CD4-positive, alpha-beta memory T cell (primary cell): ENCODE measurements around the gene FIBP. TPM values are rescaled to one million over a fixed set of nuclear protein-coding genes. Genes with fewer than 3 reads are reported as not detected.

Experiments used
- CTCF ChIA-PET: fragments of 350-600 bp; sonication (Branson Sonifier 250); formaldehyde crosslinking; loops from one replicate; lab custom pipeline; 2021; ENCODE audit warnings: inconsistent platforms; ENCODE audit not compliant: partially characterized antibody; lab: Charles Lee
- POLR2A ChIA-PET: fragments of 350-600 bp; sonication (Branson Sonifier 250); formaldehyde crosslinking; loops from one replicate; lab custom pipeline; 2021; ENCODE audit not compliant: partially characterized antibody; lab: Charles Lee
- DNase-seq, 5 donors: peaks; one replicate each; pipeline versions ENCODE4 v3.0.0 to v3.0.0-alpha.2; 2020 to 2022; ENCODE audit warnings: mixed read lengths in 1 of 5
- H3K27ac ChIP-seq: one replicate; pipeline ENCODE4 v1.7.0; 2013; ENCODE audit warnings: low read depth, low read length
- H3K27me3 ChIP-seq: 2 replicates; pipeline ENCODE4 v1.7.0; 2013; ENCODE audit warnings: mild to moderate bottlenecking, low read length, moderate library complexity; ENCODE audit not compliant: insufficient read depth
- H3K36me3 ChIP-seq: 2 replicates; pipeline ENCODE4 v1.7.0; 2013; ENCODE audit warnings: mild to moderate bottlenecking, low read length, moderate library complexity; ENCODE audit not compliant: insufficient read depth
- H3K4me1 ChIP-seq: 2 replicates; pipeline ENCODE4 v1.7.0; 2013; ENCODE audit warnings: mild to moderate bottlenecking, low read length, moderate library complexity; ENCODE audit not compliant: insufficient read depth
- H3K4me3 ChIP-seq, 2 donors: one replicate each; pipeline ENCODE4 v1.7.0; 2013; ENCODE audit warnings: low read length in 2 of 2, mild to moderate bottlenecking in 1 of 2
- H3K9me3 ChIP-seq, 2 donors: one replicate each; pipeline ENCODE4 v1.7.0; 2013; ENCODE audit warnings: low read length in 2 of 2, control low read depth in 1 of 2; ENCODE audit not compliant: control insufficient read depth in 1 of 2
- H3K27ac Mint-ChIP-seq, 7 donors: one replicate each; pipeline ENCODE4 v1.8.0; 2020 to 2021; ENCODE audit warnings: mixed read lengths in 7 of 7, mild to moderate bottlenecking in 6 of 7, inconsistent platforms in 3 of 7, moderate library complexity in 3 of 7
- H3K27me3 Mint-ChIP-seq, 2 donors: one replicate each; pipeline ENCODE4 v1.8.0; 2020 to 2021; ENCODE audit warnings: mixed read lengths in 2 of 2
- H3K36me3 Mint-ChIP-seq, 2 donors: one replicate each; pipeline ENCODE4 v1.8.0; 2020 to 2021; ENCODE audit warnings: mixed read lengths in 2 of 2, inconsistent platforms in 1 of 2, mild to moderate bottlenecking in 1 of 2
- H3K4me1 Mint-ChIP-seq, 4 donors: one replicate each; pipeline ENCODE4 v1.8.0; 2020 to 2021; ENCODE audit warnings: mixed read lengths in 4 of 4, mild to moderate bottlenecking in 1 of 4
- H3K4me3 Mint-ChIP-seq, 8 donors: one replicate each; pipeline ENCODE4 v1.8.0; 2020 to 2021; ENCODE audit warnings: mixed read lengths in 8 of 8, mild to moderate bottlenecking in 7 of 8, moderate library complexity in 6 of 8, inconsistent platforms in 3 of 8
- H3K9me3 Mint-ChIP-seq, 8 donors: one replicate each; pipeline ENCODE4 v1.8.0; 2020 to 2021; ENCODE audit warnings: mixed read lengths in 8 of 8, mild to moderate bottlenecking in 5 of 8, inconsistent platforms in 3 of 8, moderate library complexity in 1 of 8
- intact Hi-C: fragments of 100-400 bp; cut with micrococcal nuclease; formaldehyde crosslinking; loops from one replicate; pipeline ENCODE4 v1.15.1; 2023
- polyA plus RNA-seq, 2 donors: library from polyadenylated mRNA; unstranded; fragments of 300-500 nt; fragmentation: Illumina TruSeq; gene quantifications; one replicate each; pipeline ENCODE4 v1.2.3, GENCODE V29; 2021
- total RNA-seq, 2 experiments: library from RNA; stranded (reverse); gene quantifications; one replicate each; pipeline ENCODE4 v1.2.3, GENCODE V29; 2021

FIBP gene
- total and polyA plus RNA-seq, 4 experiments from 2014 or later = 39.9 to 99.0 (median 60.7) TPM

- Histone ChIP-seq H3K36me3 (peaks cover 12% of the 10 kb centered on the region), H3K4me3 (peak overlapping the region; percentile 79 to 83), H3K4me1 (peaks cover 51% of the 10 kb centered on the region), H3K9me3 (no peaks in the 10 kb centered on the region), H3K27ac (peak overlapping the region; percentile 86), H3K27me3 (no peaks in the 10 kb centered on the region)
- ChIA-PET POLR2A (interaction anchor here (0.7 to 17.4 kb wide), 12 partner anchors 10 to 171 kb away, joined by 3 to 435 read pairs (median 26); partner anchors contain the start of genes BANF1, C11orf68, CFL1 and DRAP1), CTCF (interaction anchor here (0.9 to 15.3 kb wide), 26 partner anchors 11 to 443 kb away, joined by 3 to 281 read pairs (median 4); partner anchors contain the start of genes BANF1, C11orf68, CFL1 and EIF1AD)
- H3K4me3 Mint-ChIP-seq = peak overlapping the region; percentile 86 to 97 (median 91)
- H3K27me3 Mint-ChIP-seq = no peaks in the 10 kb centered on the region
- intact Hi-C loops = no loop called here
- peaks cover 4 to 40% of the 10 kb centered on the region in 2 donors for H3K36me3 Mint-ChIP-seq
- H3K27ac Mint-ChIP-seq = peak overlapping the region; percentile 95 to 100 (median 99)
- no peak for DNase-seq
- H3K4me1 Mint-ChIP-seq = peaks cover 26 to 64% (median 45%) of the 10 kb centered on the region in 4 donors
- peaks cover 0 to 1% (median 0%) of the 10 kb centered on the region in 8 donors for H3K9me3 Mint-ChIP-seq
These were observed 1.2 kb downstream of the FIBP start for GRCh38 chr11:65886826-65887722.

GRCh38 chr11:65885808-65886536 is 2.3 kb downstream of the FIBP start:
- DNase-seq = no peak
- POLR2A ChIA-PET = interaction anchor here (0.7 to 17.4 kb wide), 10 partner anchors 15 to 136 kb away, joined by 3 to 435 read pairs (median 6); partner anchors contain the start of genes BANF1, C11orf68, CFL1 and DRAP1
- peaks cover 0 to 1% (median 0%) of the 10 kb centered on the region in 8 donors for H3K9me3 Mint-ChIP-seq

GRCh38 chr11:65885231-65885630 is 3.0 kb downstream of the FIBP start:
- intact Hi-C loops = no loop called here
- peaks cover 54% of the 10 kb centered on the region for H3K4me1 ChIP-seq

More at GRCh38 chr11:65885808-65886536, 2.3 kb downstream of the FIBP start:
- H3K36me3 Mint-ChIP-seq = peaks cover 4 to 42% of the 10 kb centered on the region in 2 donors
- peaks cover 12% of the 10 kb centered on the region for H3K36me3 ChIP-seq
- H3K9me3 ChIP-seq = no peaks in the 10 kb centered on the region
- no peaks in the 10 kb centered on the region for H3K27me3 ChIP-seq
- H3K27me3 Mint-ChIP-seq = no peaks in the 10 kb centered on the region
- H3K27ac ChIP-seq = no peak overlapping the region
- peaks cover 24 to 69% (median 43%) of the 10 kb centered on the region in 4 donors for H3K4me1 Mint-ChIP-seq
- peaks cover 47% of the 10 kb centered on the region for H3K4me1 ChIP-seq
- CTCF ChIA-PET = interaction anchor here (0.6 to 15.3 kb wide), 36 partner anchors 10 to 271 kb away, joined by 3 to 281 read pairs (median 8); partner anchors contain the start of genes BANF1, C11orf68, CFL1 and FOSL1
- intact Hi-C loops = no loop called here
- peak overlapping the region in 3 of 8 donors; percentile 7 to 23 (median 17) for H3K4me3 Mint-ChIP-seq
- peak overlapping the region in 4 of 7 donors; percentile 57 to 99 (median 86) for H3K27ac Mint-ChIP-seq
- H3K4me3 ChIP-seq = no peak overlapping the region

GRCh38 chr11:65884716-65885092 is 3.6 kb downstream of the FIBP start:
- H3K4me3 Mint-ChIP-seq = peak overlapping the region in 4 of 8 donors; percentile 13 to 81 (median 56)
- Histone ChIP-seq H3K4me3 (no peak overlapping the region), H3K27me3 (no peaks in the 10 kb centered on the region), H3K27ac (no peak overlapping the region), H3K36me3 (peaks cover 12% of the 10 kb centered on the region), H3K9me3 (no peaks in the 10 kb centered on the region), H3K4me1 (peaks cover 54% of the 10 kb centered on the region)
- H3K36me3 Mint-ChIP-seq = peaks cover 4 to 39% of the 10 kb centered on the region in 2 donors
- ChIA-PET POLR2A (interaction anchor here (0.7 to 17.4 kb wide), 18 partner anchors 9 to 175 kb away, joined by 3 to 435 read pairs (median 6); partner anchors contain the start of genes BANF1, C11orf68, CFL1 and DRAP1), CTCF (interaction anchor here (0.8 to 15.3 kb wide), 52 partner anchors 9 to 272 kb away, joined by 3 to 281 read pairs (median 6); partner anchors contain the start of genes AP5B1, BANF1, C11orf68 and CFL1)
- DNase-seq = peak; percentile 78 to 83 (median 80)
- intact Hi-C loops = loop anchor here (1.0 kb wide), 2 partner anchors 24 to 105 kb away; partner anchors contain the start of gene MUS81
- peaks cover 26 to 71% (median 43%) of the 10 kb centered on the region in 4 donors for H3K4me1 Mint-ChIP-seq
- H3K27ac Mint-ChIP-seq = peak overlapping the region; percentile 64 to 92 (median 88)
- H3K27me3 Mint-ChIP-seq = no peaks in the 10 kb centered on the region
- peaks cover 0 to 1% (median 0%) of the 10 kb centered on the region in 8 donors for H3K9me3 Mint-ChIP-seq

More at GRCh38 chr11:65885231-65885630, 3.0 kb downstream of the FIBP start:
- Mint-ChIP-seq H3K27me3 (no peaks in the 10 kb centered on the region), H3K4me1 (peaks cover 30 to 71% (median 47%) of the 10 kb centered on the region in 4 donors), H3K36me3 (peaks cover 4 to 40% of the 10 kb centered on the region in 2 donors), H3K9me3 (peaks cover 0 to 1% (median 0%) of the 10 kb centered on the region in 8 donors), H3K27ac (peak overlapping the region in 5 of 7 donors; percentile 60 to 92 (median 62)), H3K4me3 (no peak overlapping the region)
- Histone ChIP-seq H3K4me3 (no peak overlapping the region), H3K27ac (no peak overlapping the region), H3K27me3 (no peaks in the 10 kb centered on the region), H3K9me3 (no peaks in the 10 kb centered on the region), H3K36me3 (peaks cover 12% of the 10 kb centered on the region)
- ChIA-PET CTCF (interaction anchor here (0.8 to 15.3 kb wide), 48 partner anchors 9 to 273 kb away, joined by 3 to 281 read pairs (median 7); partner anchors contain the start of genes AP5B1, BANF1, C11orf68 and CFL1), POLR2A (interaction anchor here (0.7 to 17.4 kb wide), 17 partner anchors 12 to 175 kb away, joined by 3 to 435 read pairs (median 5); partner anchors contain the start of genes BANF1, C11orf68, CFL1 and DRAP1)
- DNase-seq = no peak

GRCh38 chr11:65883786-65884715 is 4.2 kb downstream of the FIBP start:
- peaks cover 0 to under 1% (median 0%) of the 10 kb centered on the region in 8 donors for H3K9me3 Mint-ChIP-seq
- no peaks in the 10 kb centered on the region for H3K27me3 Mint-ChIP-seq
- Histone ChIP-seq H3K36me3 (peaks cover 12% of the 10 kb centered on the region), H3K4me1 (peaks cover 54% of the 10 kb centered on the region), H3K27me3 (no peaks in the 10 kb centered on the region), H3K27ac (no peak overlapping the region), H3K9me3 (no peaks in the 10 kb centered on the region), H3K4me3 (no peak overlapping the region)
- no peak for DNase-seq
- H3K36me3 Mint-ChIP-seq = peaks cover 4 to 38% of the 10 kb centered on the region in 2 donors
- peaks cover 23 to 71% (median 40%) of the 10 kb centered on the region in 4 donors for H3K4me1 Mint-ChIP-seq
- H3K4me3 Mint-ChIP-seq = peak overlapping the region in 2 of 8 donors; percentile 9 to 81
- CTCF ChIA-PET = interaction anchor here (0.8 to 15.3 kb wide), 49 partner anchors 8 to 272 kb away, joined by 3 to 281 read pairs (median 6); partner anchors contain the start of genes AP5B1, BANF1, C11orf68 and CFL1
- intact Hi-C loops = loop anchor here (1.0 kb wide), 2 partner anchors 24 to 105 kb away; partner anchors contain the start of gene MUS81
- H3K27ac Mint-ChIP-seq = peak overlapping the region; percentile 64 to 92 (median 88)
- POLR2A ChIA-PET = interaction anchor here (0.7 to 17.4 kb wide), 16 partner anchors 10 to 176 kb away, joined by 3 to 435 read pairs (median 6); partner anchors contain the start of genes BANF1, C11orf68, CFL1 and DRAP1
